ENCODE measurements around the gene C2orf49. TPM values are rescaled to one million over a fixed set of nuclear protein-coding genes. Genes with fewer than 3 reads are reported as not detected.

The C2orf49 gene
- total and polyA plus RNA-seq, 2 of the 8 experiments (the other 6 are each of a cell fraction or from before 2014, with no cell fraction given), result 5.6 to 19.9 TPM

DNA sequence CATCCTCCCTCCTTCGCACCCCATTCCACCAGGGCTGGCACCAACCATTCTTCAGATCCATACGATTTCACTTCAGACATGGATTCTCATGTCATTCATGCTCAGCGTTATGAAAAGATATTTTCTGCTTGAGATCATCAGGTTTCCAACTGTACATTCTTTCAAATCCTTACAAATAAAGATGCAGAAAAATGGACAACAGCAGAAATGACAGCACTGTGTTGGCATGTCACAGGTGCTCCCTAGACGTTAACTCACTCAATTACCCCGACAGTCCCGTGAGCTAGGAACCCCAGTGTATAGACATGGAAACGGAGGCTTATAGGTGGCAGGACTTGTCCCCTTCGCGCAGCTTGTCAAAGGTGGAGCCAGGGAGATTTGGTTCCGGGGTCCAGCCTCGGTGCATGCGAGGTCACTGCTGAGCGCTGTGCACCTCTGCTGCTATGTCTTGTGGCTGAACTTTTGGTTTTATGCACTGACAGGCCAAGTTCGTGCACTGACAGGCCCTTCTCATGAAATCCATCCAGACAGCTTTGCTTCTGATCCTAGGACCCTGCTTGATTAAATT is 43.8 kb downstream of the C2orf49 start (continued):
- TF ChIP-seq KDM4A (IDR thresholded peaks at IDR 0.05; ENCODE audit: low read depth, low read length, severe bottlenecking) (no peak), NRF1 (IDR thresholded peaks at IDR 0.05; ENCODE audit: low read depth, low read length) (no peak), NANOG (IDR thresholded peaks at IDR 0.05; ENCODE audit: insufficient read depth, low read depth, low read length, poor library complexity, severe bottlenecking) (no peak), SP1 (IDR thresholded peaks at IDR 0.05; ENCODE audit: low read depth, low read length) (no peak), SIX5 (IDR thresholded peaks at IDR 0.05; ENCODE audit: low read depth, low read length) (no peak), BACH1 (IDR thresholded peaks at IDR 0.05; ENCODE audit: low read length) (no peak), RXRA (IDR thresholded peaks at IDR 0.05; ENCODE audit: insufficient read depth, low read depth, low read length) (no peak)

All from H1 (cell line).